Activated CD4-positive, alpha-beta T cell treated with anti-CD3 and anti-CD28 coated beads for 36 hours (primary cell): ENCODE results near the gene PPP2R3C. TPM values are rescaled to one million over a fixed set of nuclear protein-coding genes. Genes with fewer than 3 reads are reported as not detected.

Experiments used
- ATAC-seq: fragments of 200-7000 bp; cut with Tn5 transposase; one replicate; pipeline ENCODE4 v1.10.0; 2021; ENCODE audit warnings: mild to moderate bottlenecking, moderate library complexity
- CTCF ChIA-PET: fragments of 350-600 bp; sonication (Branson Sonifier 250); formaldehyde crosslinking; loops from one replicate; lab custom pipeline; 2021; ENCODE audit warnings: antibody characterized with exemption; lab: Charles Lee
- POLR2A ChIA-PET: fragments of 350-600 bp; sonication (Branson Sonifier 250); formaldehyde crosslinking; loops from one replicate; lab custom pipeline; 2021; ENCODE audit warnings: antibody characterized with exemption, inconsistent platforms; lab: Charles Lee
- DNase-seq: peaks from one replicate; pipeline ENCODE4 v3.0.0-alpha.2; 2020
- H3K27ac Mint-ChIP-seq: one replicate; pipeline ENCODE4 v1.8.0; 2021; ENCODE audit warnings: mixed read lengths
- H3K27me3 Mint-ChIP-seq: one replicate; pipeline ENCODE4 v1.8.0; 2021; ENCODE audit warnings: mixed read lengths
- H3K36me3 Mint-ChIP-seq: one replicate; pipeline ENCODE4 v1.8.0; 2021; ENCODE audit warnings: low read depth, mixed read lengths
- H3K4me1 Mint-ChIP-seq: one replicate; pipeline ENCODE4 v1.8.0; 2021; ENCODE audit warnings: mixed read lengths
- H3K4me3 Mint-ChIP-seq: one replicate; pipeline ENCODE4 v1.8.0; 2021; ENCODE audit warnings: mild to moderate bottlenecking, moderate library complexity, mixed read lengths
- H3K9me3 Mint-ChIP-seq: one replicate; pipeline ENCODE4 v1.8.0; 2021; ENCODE audit warnings: low read depth, mixed read lengths
- intact Hi-C, 2 experiments: fragments of 100-400 bp; cut with DNase I in 1 of 2; cut with micrococcal nuclease in 1 of 2; formaldehyde crosslinking; loops; one replicate each; pipeline versions ENCODE4 v1.14.2 to v1.15.1; 2022 to 2024; cut with DNase I, micrococcal nuclease
- total RNA-seq, 2 experiments: library from RNA; stranded (reverse); gene quantifications; one replicate each; pipeline ENCODE4 v1.2.3, GENCODE V29; 2021

The PPP2R3C gene
- total RNA-seq = 10 to 100 TPM; 43.8 to 53.5 TPM

DNA sequence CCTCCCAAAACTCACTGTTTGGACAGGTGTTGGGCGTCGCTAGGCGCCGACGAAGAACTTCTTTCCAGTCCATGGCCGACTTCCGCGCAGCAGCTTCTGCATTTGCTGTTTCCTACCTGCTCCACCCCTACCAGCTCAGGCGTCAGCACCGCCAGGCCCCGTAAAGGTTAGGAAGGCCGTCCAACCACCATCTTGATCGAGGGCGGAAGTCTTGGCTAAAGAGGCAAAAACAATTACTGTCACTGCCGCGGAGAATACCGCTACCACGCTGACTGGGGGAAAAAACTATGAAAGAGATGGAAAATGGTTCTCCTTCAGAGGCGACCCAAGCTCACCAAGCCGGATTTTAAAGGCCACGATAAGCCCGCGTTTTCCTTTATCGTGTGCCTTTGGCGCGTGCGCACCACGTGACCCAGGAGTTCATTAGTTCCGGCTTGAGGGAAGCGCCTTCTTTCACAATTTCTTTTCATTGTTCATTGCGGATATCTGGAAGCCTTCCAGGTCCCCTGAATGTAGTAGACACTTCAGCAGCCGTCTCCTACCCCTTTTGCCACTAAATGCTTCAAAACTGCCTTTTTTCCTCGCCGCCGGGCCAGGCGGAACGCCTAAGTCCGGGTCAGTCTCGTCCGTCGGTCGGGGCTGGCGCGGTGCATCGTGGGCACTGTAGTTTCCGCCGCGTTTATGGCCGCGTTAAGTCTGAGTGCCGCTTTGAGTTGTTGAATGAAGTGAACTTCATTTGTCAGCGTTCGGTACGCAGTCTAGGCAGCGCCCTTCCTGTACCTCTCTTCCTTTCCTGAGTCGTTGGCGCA is at the start of gene PPP2R3C, which contains the start of gene PRORP:
Gene PPP2R3C (minus strand): TSS at position 104 of the 809 bp plus-strand sequence. CDS start 31 bp downstream, at position 73.
Gene PRORP (plus strand): TSS at position 666 of the 809 bp plus-strand sequence. CDS start 694 bp downstream, outside the sequence.
- H3K36me3 Mint-ChIP-seq = peaks cover 30% of the 10 kb centered on the region
- H3K27ac Mint-ChIP-seq = peak within 1 kb of the TSS; percentile 99
- ChIA-PET CTCF (interaction anchor here (0.6 to 2.1 kb wide), 9 partner anchors 11 to 300 kb away, joined by 3 to 7 read pairs (median 3); partner anchors contain the start of gene SRP54), POLR2A (interaction anchor here (0.6 to 4.3 kb wide), 7 partner anchors 35 to 295 kb away, joined by 3 to 23 read pairs (median 4); partner anchors contain the start of genes FAM177A1, NFKBIA and SRP54)
- H3K4me1 Mint-ChIP-seq = peaks cover 64% of the 10 kb centered on the region
- intact Hi-C loops = loop anchor here (1.0 to 5.0 kb wide), 16 partner anchors 75 to 705 kb away; partner anchors contain the start of genes BRMS1L (in 2 of the 2), FAM177A1 (in 2 of the 2), NFKBIA (in 2 of the 2) and PSMA6 (in 2 of the 2)
- H3K4me3 Mint-ChIP-seq = peak within 1 kb of the TSS; percentile 87
- H3K9me3 Mint-ChIP-seq = no peaks in the 10 kb centered on the region
- DNase-seq (peak; percentile 93), ATAC-seq (peak; percentile 87)
- H3K27me3 Mint-ChIP-seq = no peaks in the 10 kb centered on the region

DNA sequence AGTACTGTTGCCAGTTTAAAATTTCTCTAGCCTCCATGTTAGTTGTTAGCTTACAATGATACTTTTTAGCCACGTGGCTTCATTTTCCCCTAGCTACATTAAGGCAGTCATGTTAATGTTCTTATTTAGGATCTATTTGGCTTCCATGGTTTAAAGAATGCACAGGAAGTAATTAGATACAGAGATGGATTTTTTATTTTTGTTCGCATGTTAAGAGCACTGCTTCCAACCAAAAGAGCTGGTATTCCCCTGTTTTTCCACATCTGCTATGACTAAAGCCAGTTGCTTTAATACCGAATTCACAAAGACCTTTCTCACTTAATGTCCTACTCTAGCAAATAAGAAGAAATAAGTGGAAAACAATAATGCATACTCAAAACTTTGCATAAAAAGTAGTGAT is 45.7 kb upstream of the PPP2R3C start:
- Mint-ChIP-seq H3K4me1 (peaks cover 5% of the 10 kb centered on the region), H3K27me3 (no peaks in the 10 kb centered on the region), H3K9me3 (no peaks in the 10 kb centered on the region), H3K27ac (no peak overlapping the region), H3K4me3 (no peak overlapping the region), H3K36me3 (peaks cover 43% of the 10 kb centered on the region)
- ATAC-seq (no peak), DNase-seq (no peak)
- intact Hi-C loops = no loop called here
- ChIA-PET POLR2A (interaction anchor here (0.6 kb wide), 1 partner anchor 98 kb away, joined by 3 read pairs; no protein-coding TSS in a partner anchor), CTCF (interaction anchor here (1.2 kb wide), 1 partner anchor 240 kb away, joined by 6 read pairs; no protein-coding TSS in a partner anchor)

DNA sequence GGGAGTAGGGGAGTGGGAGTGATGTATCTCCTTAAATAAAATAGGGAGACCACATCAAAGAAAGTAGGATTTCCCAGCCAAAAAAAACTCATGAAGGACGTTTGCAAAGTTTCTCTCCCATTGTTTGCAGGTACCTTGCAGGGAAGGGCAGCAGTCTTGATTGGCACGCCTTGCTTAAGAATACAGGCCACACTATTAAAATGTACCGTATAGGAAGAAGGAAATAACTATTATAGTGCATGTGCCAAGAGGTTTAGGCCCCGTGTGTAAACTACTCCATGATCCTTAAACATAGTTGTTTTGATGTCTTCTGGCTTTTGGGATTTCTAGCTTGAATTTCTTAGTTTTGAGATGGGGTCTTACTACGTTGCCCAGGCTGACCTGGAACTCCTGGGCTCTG is 43.1 kb upstream of the PPP2R3C start:
- peaks cover 38% of the 10 kb centered on the region for H3K36me3 Mint-ChIP-seq
- H3K9me3 Mint-ChIP-seq = no peaks in the 10 kb centered on the region
- CTCF ChIA-PET = interaction anchor here (0.6 to 1.0 kb wide), 2 partner anchors 24 to 654 kb away, joined by 3 read pairs; no protein-coding TSS in a partner anchor
- POLR2A ChIA-PET = no interaction called here
- no peak for DNase-seq
- H3K4me3 Mint-ChIP-seq = no peak overlapping the region
- peaks cover 26% of the 10 kb centered on the region for H3K4me1 Mint-ChIP-seq
- no peak overlapping the region for H3K27ac Mint-ChIP-seq
- intact Hi-C loops = loop anchor here in 1 of 2 experiments (5.0 kb wide), 1 partner anchor 37 kb away; no protein-coding TSS in a partner anchor
- H3K27me3 Mint-ChIP-seq = no peaks in the 10 kb centered on the region
- no peak for ATAC-seq

DNA sequence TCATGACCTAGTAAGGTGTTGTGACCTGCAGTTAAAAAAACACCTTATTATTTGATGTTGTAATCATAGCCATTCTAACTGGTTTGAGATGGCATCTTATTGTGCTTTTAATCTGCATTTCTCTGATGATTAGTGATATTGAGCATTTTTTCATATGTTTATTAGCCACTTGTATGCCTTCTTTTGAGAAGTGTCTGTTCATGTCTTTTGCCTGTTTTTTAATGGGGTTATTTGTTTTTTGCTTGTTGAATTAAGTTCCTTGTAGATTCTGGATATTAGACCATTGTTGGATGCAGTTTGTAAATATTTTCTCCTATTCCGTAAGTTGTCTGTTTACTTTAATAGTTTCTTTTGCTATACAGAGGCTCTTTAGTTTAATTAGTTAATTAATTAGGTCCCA is 41.6 kb upstream of the PPP2R3C start:
- Mint-ChIP-seq H3K4me1 (peaks cover 36% of the 10 kb centered on the region), H3K27me3 (no peaks in the 10 kb centered on the region), H3K4me3 (no peak overlapping the region), H3K36me3 (peaks cover 39% of the 10 kb centered on the region), H3K27ac (no peak overlapping the region), H3K9me3 (no peaks in the 10 kb centered on the region)
- intact Hi-C loops = loop anchor here in 1 of 2 experiments (5.0 kb wide), 1 partner anchor 39 kb away; no protein-coding TSS in a partner anchor
- no peak for DNase-seq
- no peak for ATAC-seq
- ChIA-PET CTCF (interaction anchor here (2.0 kb wide), 1 partner anchor 13 kb away, joined by 5 read pairs; no protein-coding TSS in a partner anchor), POLR2A (no interaction called here)

DNA sequence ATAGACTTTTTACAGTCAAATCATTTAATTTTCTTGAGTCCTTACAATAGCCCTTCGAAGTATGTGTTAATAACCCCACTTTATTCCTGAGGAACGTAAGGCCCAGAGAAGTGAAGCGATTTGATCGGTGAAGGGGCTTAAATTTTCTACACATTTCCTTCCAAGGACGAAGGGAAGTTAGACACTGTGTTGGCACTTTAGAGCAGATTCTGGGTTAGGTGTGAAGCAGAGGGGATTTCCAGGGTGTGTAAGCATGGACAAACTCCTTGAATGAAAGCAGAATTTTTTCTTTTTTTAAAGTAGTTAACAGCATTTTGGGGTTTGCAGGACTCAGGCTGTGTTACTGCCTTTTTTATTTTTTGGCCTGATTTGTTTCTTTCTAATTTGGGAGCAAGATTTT is 39.4 kb upstream of the PPP2R3C start:
- POLR2A ChIA-PET = interaction anchor here (0.6 kb wide), 1 partner anchor 311 kb away, joined by 5 read pairs; no protein-coding TSS in a partner anchor
- H3K27ac Mint-ChIP-seq = peak overlapping the region; percentile 51
- DNase-seq = peak; percentile 46

DNA sequence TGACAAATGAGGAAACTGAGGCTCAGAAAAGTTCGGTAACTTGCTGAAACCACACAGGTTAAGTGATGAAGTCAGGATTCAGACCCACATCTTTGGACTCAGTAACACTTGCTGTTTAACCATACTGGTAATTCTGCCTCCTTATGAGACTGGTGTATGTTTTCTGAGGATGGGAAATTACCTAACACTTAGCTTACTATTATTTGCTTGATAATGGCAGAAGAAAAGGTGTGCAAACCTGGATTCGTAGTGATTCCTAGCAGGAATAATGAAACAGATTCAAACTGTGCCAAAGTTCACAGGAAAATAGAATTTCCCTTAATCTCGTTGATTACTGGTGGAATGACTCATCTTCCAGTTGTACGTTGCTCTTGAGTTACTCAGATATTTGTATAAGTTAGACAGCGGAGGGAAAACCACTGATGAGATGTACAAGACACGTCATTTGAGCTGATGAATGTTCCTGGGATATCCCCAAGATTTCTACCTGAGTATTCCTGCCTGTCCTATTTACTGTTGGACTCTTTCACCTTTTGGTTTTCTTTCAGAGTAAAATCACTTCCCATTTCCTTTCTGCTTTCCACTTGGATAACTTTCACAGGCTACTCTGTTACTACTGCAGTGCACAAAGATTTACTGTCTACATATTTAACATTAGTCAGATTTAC is 38.1 kb upstream of the PPP2R3C start:
- H3K27ac Mint-ChIP-seq = peak overlapping the region; percentile 65
- POLR2A ChIA-PET = interaction anchor here (1.5 kb wide), 1 partner anchor 257 kb away, joined by 3 read pairs; no protein-coding TSS in a partner anchor

More for the DNA sequence above, 39.4 kb upstream of the PPP2R3C start:
- CTCF ChIA-PET = interaction anchor here (0.6 to 2.2 kb wide), 6 partner anchors 11 to 346 kb away, joined by 3 to 7 read pairs (median 4); no protein-coding TSS in a partner anchor
- peak; percentile 77 for ATAC-seq
- no peak overlapping the region for H3K4me3 Mint-ChIP-seq
- peaks cover 43% of the 10 kb centered on the region for H3K4me1 Mint-ChIP-seq
- peaks cover 31% of the 10 kb centered on the region for H3K36me3 Mint-ChIP-seq
- intact Hi-C loops = loop anchor here in 1 of 2 experiments (5.0 kb wide), 1 partner anchor 41 kb away; no protein-coding TSS in a partner anchor
- H3K9me3 Mint-ChIP-seq = no peaks in the 10 kb centered on the region
- no peaks in the 10 kb centered on the region for H3K27me3 Mint-ChIP-seq

DNA sequence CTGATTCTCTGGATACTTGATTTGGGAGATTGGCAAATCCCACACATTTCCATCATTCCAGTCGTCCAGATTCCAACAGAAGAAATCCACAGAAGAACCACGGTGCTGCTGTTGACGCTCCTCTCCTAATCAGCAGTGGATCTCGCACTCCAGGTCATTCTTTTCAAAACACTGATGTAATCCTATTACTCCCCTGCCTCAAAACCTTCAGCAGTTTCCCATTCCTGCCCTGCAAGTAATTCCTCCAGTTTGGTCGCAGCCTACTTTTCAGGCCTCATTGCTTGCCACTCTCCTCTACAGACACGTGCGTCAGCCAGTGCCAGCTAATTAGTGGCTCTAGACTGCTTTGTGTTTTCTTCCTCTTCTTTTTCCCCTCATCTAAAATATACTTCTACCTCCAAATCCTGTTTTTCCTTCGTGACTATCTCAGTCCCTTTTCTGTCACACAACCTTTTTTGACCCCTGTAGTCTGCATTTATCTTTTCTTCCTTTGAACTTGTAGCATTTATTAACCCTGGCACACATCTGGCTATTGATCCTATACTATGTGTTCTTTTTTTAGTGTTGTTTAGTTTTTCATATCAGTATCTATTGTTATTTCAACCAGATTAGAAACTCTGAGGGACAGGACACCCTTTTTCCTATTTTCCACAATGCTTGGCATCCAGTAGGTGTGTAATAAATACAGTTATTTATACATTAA is 37.3 kb upstream of the PPP2R3C start:
- POLR2A ChIA-PET = interaction anchor here (1.1 to 1.5 kb wide), 2 partner anchors 246 to 258 kb away, joined by 3 read pairs; partner anchors contain the start of gene NFKBIA
- CTCF ChIA-PET = interaction anchor here (0.7 to 1.6 kb wide), 5 partner anchors 9 to 268 kb away, joined by 3 to 4 read pairs (median 4); no protein-coding TSS in a partner anchor
- intact Hi-C loops = loop anchor here in 1 of 2 experiments (1.0 kb wide), 1 partner anchor 35 kb away; no protein-coding TSS in a partner anchor

More for the DNA sequence above, 38.1 kb upstream of the PPP2R3C start:
- intact Hi-C loops = loop anchor here (1.0 to 5.0 kb wide), 2 partner anchors 36 to 42 kb away; no protein-coding TSS in a partner anchor
- peaks cover 53% of the 10 kb centered on the region for H3K4me1 Mint-ChIP-seq
- H3K27me3 Mint-ChIP-seq = no peaks in the 10 kb centered on the region
- ATAC-seq (peak; percentile 85), DNase-seq (no peak)
- no peaks in the 10 kb centered on the region for H3K9me3 Mint-ChIP-seq
- H3K36me3 Mint-ChIP-seq = peaks cover 23% of the 10 kb centered on the region
- peak overlapping the region; percentile 4 for H3K4me3 Mint-ChIP-seq
- CTCF ChIA-PET = interaction anchor here (0.5 to 2.2 kb wide), 6 partner anchors 10 to 254 kb away, joined by 3 to 6 read pairs (median 4); no protein-coding TSS in a partner anchor

DNA sequence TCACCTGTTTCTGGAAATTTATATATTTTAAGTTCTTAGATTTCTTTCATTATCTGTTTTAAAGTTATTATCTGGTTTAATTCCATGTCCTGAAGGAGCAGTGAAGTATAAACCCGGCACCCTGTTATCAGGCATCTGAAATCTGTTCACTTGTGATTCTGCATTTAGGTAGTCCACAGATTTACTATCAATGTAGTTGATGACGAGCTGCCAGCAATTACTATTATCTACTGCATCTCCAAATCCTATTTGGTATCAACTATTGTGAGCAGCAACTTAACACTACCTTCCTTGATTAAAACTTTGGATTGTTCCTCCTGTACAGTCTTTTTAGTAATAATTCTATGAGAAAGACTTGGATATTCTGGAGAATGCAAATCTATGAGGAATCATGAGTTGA is 36.7 kb upstream of the PPP2R3C start:
- peaks cover 61% of the 10 kb centered on the region for H3K4me1 Mint-ChIP-seq
- no peak overlapping the region for H3K4me3 Mint-ChIP-seq
- DNase-seq (no peak), ATAC-seq (no peak)
- H3K9me3 Mint-ChIP-seq = no peaks in the 10 kb centered on the region
- POLR2A ChIA-PET = interaction anchor here (1.1 kb wide), 1 partner anchor 246 kb away, joined by 3 read pairs; the partner anchor contains the start of gene NFKBIA
- H3K27me3 Mint-ChIP-seq = no peaks in the 10 kb centered on the region
- peaks cover 17% of the 10 kb centered on the region for H3K36me3 Mint-ChIP-seq
- intact Hi-C loops = no loop called here
- CTCF ChIA-PET = interaction anchor here (0.7 to 1.2 kb wide), 5 partner anchors 17 to 269 kb away, joined by 3 to 4 read pairs (median 3); no protein-coding TSS in a partner anchor
- H3K27ac Mint-ChIP-seq = no peak overlapping the region

More for the DNA sequence above, 37.3 kb upstream of the PPP2R3C start:
- Mint-ChIP-seq H3K9me3 (no peaks in the 10 kb centered on the region), H3K36me3 (peaks cover 20% of the 10 kb centered on the region), H3K4me3 (no peak overlapping the region), H3K27me3 (no peaks in the 10 kb centered on the region), H3K27ac (peak overlapping the region; percentile 7), H3K4me1 (peaks cover 59% of the 10 kb centered on the region)
- no peak for ATAC-seq
- no peak for DNase-seq

DNA sequence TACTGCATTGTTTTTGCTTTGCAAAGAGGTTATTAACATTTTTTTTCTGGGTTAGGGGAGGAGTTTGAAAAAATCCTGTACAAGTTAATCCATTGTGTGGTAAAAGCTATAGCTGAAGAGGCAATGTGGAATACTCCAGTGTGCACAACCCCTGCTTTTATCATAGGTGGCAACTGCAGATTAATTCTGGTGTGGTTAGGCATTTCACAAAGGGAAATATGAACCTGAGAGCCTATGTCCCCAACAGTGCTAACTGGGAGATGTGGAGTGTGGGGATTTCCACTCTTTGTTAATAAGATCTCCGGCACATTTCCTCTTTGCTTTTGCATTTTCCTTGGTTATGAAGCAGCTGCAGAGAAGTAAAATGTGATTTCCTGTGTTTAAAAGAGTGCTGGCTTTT is 34.2 kb upstream of the PPP2R3C start:
- intact Hi-C loops = no loop called here
- Mint-ChIP-seq H3K9me3 (no peaks in the 10 kb centered on the region), H3K27me3 (no peaks in the 10 kb centered on the region), H3K36me3 (peaks cover 26% of the 10 kb centered on the region), H3K4me3 (peak overlapping the region; percentile 19), H3K27ac (peak overlapping the region; percentile 67), H3K4me1 (peaks cover 49% of the 10 kb centered on the region)
- DNase-seq (no peak), ATAC-seq (peak; percentile 25)
- CTCF ChIA-PET = interaction anchor here (0.7 to 2.2 kb wide), 5 partner anchors 11 to 266 kb away, joined by 3 to 8 read pairs (median 4); no protein-coding TSS in a partner anchor
- POLR2A ChIA-PET = interaction anchor here (0.6 to 1.4 kb wide), 4 partner anchors 11 to 249 kb away, joined by 3 to 4 read pairs (median 3); partner anchors contain the start of gene NFKBIA
